Smooth muscle cell (in vitro differentiated cells): ENCODE measurements around the gene PRPF8. TPM values are rescaled to one million over a fixed set of nuclear protein-coding genes. Genes with fewer than 3 reads are reported as not detected.

ENCODE experiments used
- DNase-seq: peaks from one replicate; lab custom pipeline; 2025; ENCODE audit not compliant: unreplicated experiment; lab: John Stamatoyannopoulos, UW
- H2AFZ ChIP-seq: fragments of 200-600 bp; sonication (generic); 2 replicates; pipeline ENCODE4 v1.6.0; 2016; ENCODE audit warnings: antibody characterized with exemption, low read depth, mild to moderate bottlenecking
- H3F3A ChIP-seq: fragments of 200-600 bp; sonication (generic); 2 replicates; pipeline ENCODE4 v1.6.0; 2017; ENCODE audit warnings: antibody characterized with exemption, low read depth
- H3K27ac ChIP-seq: fragments of 200-600 bp; sonication (generic); 2 replicates; pipeline ENCODE4 v1.5.1; 2016; ENCODE audit warnings: low read depth, mild to moderate bottlenecking
- H3K27me3 ChIP-seq: fragments of 200-600 bp; sonication (generic); 2 replicates; pipeline ENCODE4 v1.6.1; 2016; ENCODE audit warnings: low read depth, mild to moderate bottlenecking
- H3K36me3 ChIP-seq: fragments of 200-600 bp; sonication (generic); 2 replicates; pipeline ENCODE4 v1.5.1; 2016; ENCODE audit warnings: low read depth
- H3K4me1 ChIP-seq: fragments of 200-600 bp; sonication (generic); 2 replicates; pipeline ENCODE4 v1.5.1; 2016; ENCODE audit warnings: low read depth
- H3K4me2 ChIP-seq: fragments of 200-600 bp; sonication (generic); 2 replicates; pipeline ENCODE4 v1.6.0; 2016; ENCODE audit warnings: mild to moderate bottlenecking
- H3K4me3 ChIP-seq: fragments of 200-600 bp; sonication (generic); 2 replicates; pipeline ENCODE4 v1.5.1; 2016; ENCODE audit warnings: mild to moderate bottlenecking
- H3K79me2 ChIP-seq: fragments of 200-600 bp; sonication (generic); 2 replicates; pipeline ENCODE4 v1.6.0; 2016; ENCODE audit warnings: low read depth, mild to moderate bottlenecking
- H3K9ac ChIP-seq: fragments of 200-600 bp; sonication (generic); 2 replicates; pipeline ENCODE4 v1.6.0; 2016; ENCODE audit warnings: low read depth
- H3K9me3 ChIP-seq: fragments of 200-600 bp; sonication (generic); replicated peaks from 2 replicates; pipeline ENCODE4 v1.5.1; 2016; ENCODE audit warnings: low read depth
- H4K20me1 ChIP-seq: fragments of 200-600 bp; sonication (generic); 2 replicates; pipeline ENCODE4 v1.6.0; 2016; ENCODE audit warnings: low read depth
- WGBS: methylation state at CpG from one replicate; pipeline ENCODE4 v1.1.7; 2016; ENCODE audit warnings: low lambda C conversion rate; 5-methylcytosine and 5-hydroxymethylcytosine counted together
- polyA plus RNA-seq: library from polyadenylated mRNA; unstranded; fragments of >200 nt; fragmentation: Nextera tagmentation; extraction: Ambion mirVana; gene quantifications from 2 replicates; pipeline ENCODE4 v1.2.1, GENCODE V29; 2016
- total RNA-seq: library from RNA; depleted of rRNA; stranded (reverse); fragments of >200 nt; gene quantifications from 2 replicates; pipeline ENCODE4 v1.2.3, GENCODE V29; 2014
- TF ChIP-seq, protein P1 (sequence below): fragments of 200-600 bp; sonication (generic); IDR thresholded peaks from 2 replicates; pipeline ENCODE4 v1.5.1; 2017; ENCODE audit warnings: borderline replicate concordance, mild to moderate bottlenecking, antibody characterized with exemption; ENCODE audit not compliant: insufficient read depth, poor library complexity, severe bottlenecking

PRPF8 gene
- total and polyA plus RNA-seq, 2 experiments from 2014 or later: 99.7 to 129 TPM

DNA sequence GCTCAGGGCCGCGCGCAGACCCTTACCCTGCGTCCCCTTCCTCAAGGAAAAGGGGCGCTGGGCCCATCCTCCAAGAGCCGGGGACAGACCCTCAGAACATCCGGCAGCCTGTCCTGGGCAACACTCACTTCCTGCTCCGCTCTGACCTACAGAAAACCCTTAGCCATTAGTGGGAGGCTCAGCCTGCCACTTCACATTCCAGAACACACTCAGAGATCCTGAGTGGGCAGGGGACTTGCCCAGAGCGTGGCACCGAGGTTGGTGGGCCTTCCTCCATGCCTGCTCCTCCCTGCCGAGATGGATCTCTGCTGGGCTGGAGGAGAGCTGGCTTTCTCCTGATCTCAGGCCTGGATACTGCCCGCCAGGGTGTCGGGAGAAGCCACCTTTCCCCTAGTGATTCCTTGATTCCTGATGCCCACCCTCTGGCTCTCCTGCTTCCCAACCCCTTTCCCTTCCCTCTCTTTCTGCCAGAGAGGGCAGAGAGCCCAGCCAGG is 40.6 kb downstream of the PRPF8 start:
- Histone ChIP-seq H3K27me3 (no peaks in the 10 kb centered on the region), H3K27ac (no peak overlapping the region), H3F3A (peaks cover 22% of the 10 kb centered on the region), H3K79me2 (no peaks in the 10 kb centered on the region), H3K4me1 (peaks cover 8% of the 10 kb centered on the region), H3K4me2 (peak overlapping the region; percentile 88), H3K4me3 (peak overlapping the region; percentile 48), H3K9me3 (no peaks in the 10 kb centered on the region), H2AFZ (peak overlapping the region; percentile 19), H3K36me3 (no peaks in the 10 kb centered on the region), H4K20me1 (no peaks in the 10 kb centered on the region), H3K9ac (no peak overlapping the region)
- TF ChIP-seq, protein P1, sequence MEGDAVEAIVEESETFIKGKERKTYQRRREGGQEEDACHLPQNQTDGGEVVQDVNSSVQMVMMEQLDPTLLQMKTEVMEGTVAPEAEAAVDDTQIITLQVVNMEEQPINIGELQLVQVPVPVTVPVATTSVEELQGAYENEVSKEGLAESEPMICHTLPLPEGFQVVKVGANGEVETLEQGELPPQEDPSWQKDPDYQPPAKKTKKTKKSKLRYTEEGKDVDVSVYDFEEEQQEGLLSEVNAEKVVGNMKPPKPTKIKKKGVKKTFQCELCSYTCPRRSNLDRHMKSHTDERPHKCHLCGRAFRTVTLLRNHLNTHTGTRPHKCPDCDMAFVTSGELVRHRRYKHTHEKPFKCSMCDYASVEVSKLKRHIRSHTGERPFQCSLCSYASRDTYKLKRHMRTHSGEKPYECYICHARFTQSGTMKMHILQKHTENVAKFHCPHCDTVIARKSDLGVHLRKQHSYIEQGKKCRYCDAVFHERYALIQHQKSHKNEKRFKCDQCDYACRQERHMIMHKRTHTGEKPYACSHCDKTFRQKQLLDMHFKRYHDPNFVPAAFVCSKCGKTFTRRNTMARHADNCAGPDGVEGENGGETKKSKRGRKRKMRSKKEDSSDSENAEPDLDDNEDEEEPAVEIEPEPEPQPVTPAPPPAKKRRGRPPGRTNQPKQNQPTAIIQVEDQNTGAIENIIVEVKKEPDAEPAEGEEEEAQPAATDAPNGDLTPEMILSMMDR: no peak
- DNase-seq: no peak
- 67% methylated on average over 11 of the region's 13 CpGs for WGBS

GRCh38 chr17:1643293-1643998 is 41.2 kb downstream of the PRPF8 start:
- no peak overlapping the region for H3K9ac ChIP-seq
- no peaks in the 10 kb centered on the region for H3K27me3 ChIP-seq
- peak overlapping the region; percentile 19 for H2AFZ ChIP-seq
- no peaks in the 10 kb centered on the region for H3K79me2 ChIP-seq
- peak overlapping the region; percentile 88 for H3K4me2 ChIP-seq
- TF ChIP-seq, protein P1: peak; percentile 17
- no peaks in the 10 kb centered on the region for H3K36me3 ChIP-seq
- peaks cover 20% of the 10 kb centered on the region for H3F3A ChIP-seq
- H3K9me3 ChIP-seq: no peaks in the 10 kb centered on the region
- no peaks in the 10 kb centered on the region for H4K20me1 ChIP-seq
- WGBS: 4% methylated on average over 48 of the region's 90 CpGs
- peak overlapping the region; percentile 48 for H3K4me3 ChIP-seq
- DNase-seq: no peak
- peaks cover 9% of the 10 kb centered on the region for H3K4me1 ChIP-seq
- H3K27ac ChIP-seq: no peak overlapping the region

GRCh38 chr17:1641065-1641403 is 43.6 kb downstream of the PRPF8 start:
- no peak overlapping the region for H3K4me2 ChIP-seq
- no peaks in the 10 kb centered on the region for H3K9me3 ChIP-seq
- 84% methylated on average over 12 of the region's 12 CpGs for WGBS
- H3F3A ChIP-seq: no peaks in the 10 kb centered on the region
- H3K36me3 ChIP-seq: no peaks in the 10 kb centered on the region
- no peak overlapping the region for H3K9ac ChIP-seq
- H3K4me3 ChIP-seq: no peak overlapping the region
- no peak overlapping the region for H2AFZ ChIP-seq
- no peaks in the 10 kb centered on the region for H4K20me1 ChIP-seq
- H3K27me3 ChIP-seq: no peaks in the 10 kb centered on the region
- H3K4me1 ChIP-seq: peaks cover 10% of the 10 kb centered on the region
- H3K27ac ChIP-seq: no peak overlapping the region
- DNase-seq: no peak
- TF ChIP-seq, protein P1: no peak
- H3K79me2 ChIP-seq: no peaks in the 10 kb centered on the region
